Thoracic aorta (tissue), 2 donors: ENCODE data around the gene XXYLT1. TPM values are rescaled to one million over a fixed set of nuclear protein-coding genes. Genes with fewer than 3 reads are reported as not detected.

Experiments
- ATAC-seq: fragments of 150-250 bp; one replicate; pipeline ENCODE4 v1.8.0; 2017; ENCODE audit warnings: low read depth; ENCODE audit not compliant: insufficient number of reproducible peaks, low FRiP score
- DNase-seq: peaks from one replicate; pipeline ENCODE4 v3.0.0-alpha.2; 2020; ENCODE audit warnings: low spot score
- H3K27ac ChIP-seq, 2 donors: fragments of 200-600 bp; sonication (generic); 1 replicate in 1 of 2; 2 replicates in 1 of 2; pipeline ENCODE4 v1.5.1; 2016; ENCODE audit warnings: mild to moderate bottlenecking in 2 of 2, moderate library complexity in 2 of 2
- H3K27me3 ChIP-seq: fragments of 200-600 bp; sonication (generic); replicated peaks from 2 replicates; pipeline ENCODE4 v1.6.0; 2016; ENCODE audit warnings: mild to moderate bottlenecking; ENCODE audit not compliant: insufficient read depth
- H3K36me3 ChIP-seq: fragments of 200-600 bp; sonication (generic); one replicate; pipeline ENCODE4 v1.5.1; 2016
- H3K4me1 ChIP-seq, 2 donors: fragments of 200-600 bp; sonication (generic); 1 replicate in 1 of 2; 2 replicates in 1 of 2; pipeline versions ENCODE4 v1.5.1 to v1.6.0; 2016; ENCODE audit warnings: low read depth in 2 of 2, mild to moderate bottlenecking in 1 of 2; ENCODE audit not compliant: control insufficient read depth in 1 of 2
- H3K4me3 ChIP-seq: fragments of 200-600 bp; sonication (generic); 2 replicates; pipeline ENCODE4 v1.5.1; 2016; ENCODE audit warnings: mild to moderate bottlenecking
- H3K9me3 ChIP-seq: fragments of 200-600 bp; sonication (generic); 2 replicates; pipeline ENCODE4 v1.5.1; 2016
- CTCF ChIP-seq: fragments of 200-600 bp; sonication (generic); IDR thresholded peaks from one replicate; pipeline ENCODE4 v1.5.1; 2019; ENCODE audit warnings: antibody characterized with exemption
- total RNA-seq, 2 donors: library from RNA; depleted of rRNA; stranded (reverse); fragments of >200 nt; gene quantifications; one replicate each; pipeline versions ENCODE4 v1.1.0 to v1.2.3, GENCODE V29; 2016

Gene XXYLT1
- total RNA-seq, 2 donors from 2014 or later, result 17.7 to 21.2 TPM

- Histone ChIP-seq H3K4me1 (peaks cover 8 to 22% of the 10 kb centered on the region in 2 donors), H3K27ac (no peak overlapping the region), H3K4me3 (no peak overlapping the region), H3K36me3 (no peaks in the 10 kb centered on the region), H3K9me3 (no peaks in the 10 kb centered on the region), H3K27me3 (no peaks in the 10 kb centered on the region)
- no peak for TF ChIP-seq CTCF
- no peak for ATAC-seq
- no peak for DNase-seq
These were observed 101.8 kb downstream of the XXYLT1 start for GRCh38 chr3:195169011-195169649.

- ATAC-seq (no peak), DNase-seq (no peak)
- Histone ChIP-seq H3K27me3 (no peaks in the 10 kb centered on the region), H3K9me3 (no peaks in the 10 kb centered on the region), H3K4me3 (no peak overlapping the region), H3K36me3 (no peaks in the 10 kb centered on the region), H3K4me1 (peaks cover 8 to 22% of the 10 kb centered on the region in 2 donors), H3K27ac (no peak overlapping the region)
- no peak for TF ChIP-seq CTCF
These were observed 102.8 kb downstream of the XXYLT1 start for GRCh38 chr3:195168009-195168762.

DNA sequence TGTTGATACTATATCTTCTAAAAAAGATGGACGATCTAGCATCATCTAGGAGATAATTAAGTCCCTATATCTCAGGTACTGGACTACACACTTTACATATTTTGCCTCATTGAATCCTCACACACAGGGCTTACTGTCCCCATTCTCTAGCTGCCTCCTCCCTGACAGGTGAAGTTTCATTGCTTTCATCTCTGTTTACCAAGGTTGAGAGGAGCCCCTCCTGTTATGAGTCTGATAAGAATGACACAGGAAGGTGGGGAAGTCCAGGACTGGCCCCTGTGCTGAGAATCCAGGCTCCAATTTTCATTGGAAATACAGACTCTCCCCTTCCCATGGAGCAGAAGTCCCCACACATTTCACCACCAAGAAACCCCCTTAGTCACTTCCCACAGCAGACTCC lies 105.2 kb downstream of the XXYLT1 start:
- ATAC-seq (no peak), DNase-seq (no peak)
- no peak overlapping the region for H3K4me3 ChIP-seq
- TF ChIP-seq CTCF, result no peak
- H3K27me3 ChIP-seq, result no peaks in the 10 kb centered on the region
- peaks cover 0 to 4% of the 10 kb centered on the region in 2 donors for H3K4me1 ChIP-seq
- H3K36me3 ChIP-seq, result no peaks in the 10 kb centered on the region
- no peak overlapping the region for H3K27ac ChIP-seq
- H3K9me3 ChIP-seq, result no peaks in the 10 kb centered on the region

DNA sequence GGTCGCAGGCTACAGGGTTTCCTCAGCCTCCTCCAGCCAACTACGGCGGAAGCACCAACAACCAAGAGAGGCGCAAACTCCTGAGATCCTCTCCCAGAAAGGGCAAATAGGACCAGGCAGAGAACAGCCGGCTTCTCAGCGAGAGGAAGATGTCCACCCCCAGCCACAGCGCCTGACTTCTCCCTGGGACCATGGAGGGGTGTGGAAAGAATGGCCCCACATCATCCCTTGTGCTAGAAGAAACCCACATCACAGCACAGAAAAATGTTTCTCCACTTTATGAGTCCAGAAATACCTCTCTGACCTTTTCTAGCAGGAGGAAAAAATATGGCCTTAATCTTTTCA lies 105.7 kb downstream of the XXYLT1 start:
- no peak for DNase-seq
- no peaks in the 10 kb centered on the region for H3K36me3 ChIP-seq
- peaks cover 0 to 7% of the 10 kb centered on the region in 2 donors for H3K4me1 ChIP-seq
- H3K9me3 ChIP-seq, result no peaks in the 10 kb centered on the region
- H3K27ac ChIP-seq, result no peak overlapping the region
- H3K4me3 ChIP-seq, result no peak overlapping the region
- no peak for ATAC-seq
- TF ChIP-seq CTCF, result no peak
- no peaks in the 10 kb centered on the region for H3K27me3 ChIP-seq

DNA sequence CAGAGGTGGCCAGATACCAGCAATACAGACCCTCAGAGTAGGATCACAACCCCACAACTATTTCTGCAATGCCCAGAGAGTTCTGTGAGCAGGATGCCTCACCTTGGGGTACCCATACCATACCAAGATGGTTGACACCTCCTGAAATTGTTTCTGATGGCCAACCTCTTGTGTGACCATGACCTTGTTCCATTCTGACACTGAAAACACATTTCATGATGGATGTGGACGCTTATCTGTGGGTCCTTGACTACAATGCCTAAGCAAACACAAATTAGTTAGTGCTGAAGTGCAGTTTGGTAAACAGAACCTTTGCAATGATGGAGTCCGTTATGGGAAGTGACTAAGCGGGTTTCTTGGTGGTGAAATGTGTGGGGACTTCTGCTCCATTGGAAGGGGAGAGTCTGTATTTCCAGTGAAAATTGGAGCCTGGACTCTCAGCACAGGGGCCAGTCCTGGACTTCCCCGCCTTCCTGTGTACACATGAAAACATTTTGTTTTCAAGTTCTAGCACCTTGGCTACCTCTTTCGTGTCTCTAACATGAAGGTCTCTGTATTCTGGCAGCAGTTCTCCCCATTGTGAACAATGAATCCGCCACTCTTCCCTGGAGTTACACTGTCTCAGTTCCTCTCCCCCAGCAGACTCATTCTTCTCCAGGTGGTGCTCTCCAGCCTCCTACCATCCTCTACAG lies 106.2 kb downstream of the XXYLT1 start:
- Histone ChIP-seq H3K4me3 (no peak overlapping the region), H3K4me1 (peaks cover 0 to 10% of the 10 kb centered on the region in 2 donors), H3K36me3 (no peaks in the 10 kb centered on the region), H3K9me3 (no peaks in the 10 kb centered on the region), H3K27me3 (no peaks in the 10 kb centered on the region), H3K27ac (no peak overlapping the region)
- DNase-seq, result no peak
- ATAC-seq, result peak; percentile 18
- TF ChIP-seq CTCF, result no peak
